Germinal center (tissue), 1 donor: ENCODE results near the gene G2E3.

Experiments used
- DNase-seq: peaks from one replicate; pipeline ENCODE4 v3.0.0; 2012; ENCODE audit warnings: mixed read lengths, low spot score

The G2E3 gene

GRCh38 chr14:30655658-30656057 is 96.7 kb downstream of the G2E3 start:
- DNase-seq: no peak

DNA sequence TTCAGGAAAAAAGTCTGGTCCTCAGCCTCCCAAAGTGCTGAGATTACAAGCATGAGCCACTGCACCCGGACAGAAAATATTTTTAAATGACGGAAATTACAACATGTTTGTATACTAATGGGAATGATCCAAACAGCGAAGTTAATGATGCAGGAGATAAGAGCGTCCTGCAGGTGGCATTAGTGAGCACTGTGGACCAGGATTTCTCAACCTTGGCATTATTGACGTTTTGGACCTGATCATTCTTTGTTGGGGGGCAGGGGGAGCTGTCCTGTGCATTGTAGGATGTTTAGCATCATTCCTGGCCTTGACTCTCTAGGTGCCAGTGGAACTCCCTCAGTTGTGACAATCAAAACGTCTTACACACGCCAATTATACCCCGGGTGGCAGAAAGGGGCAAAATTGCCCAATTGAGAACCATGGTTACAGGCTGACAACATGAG is 97.3 kb downstream of the G2E3 start:
- DNase-seq: peak; percentile 32

DNA sequence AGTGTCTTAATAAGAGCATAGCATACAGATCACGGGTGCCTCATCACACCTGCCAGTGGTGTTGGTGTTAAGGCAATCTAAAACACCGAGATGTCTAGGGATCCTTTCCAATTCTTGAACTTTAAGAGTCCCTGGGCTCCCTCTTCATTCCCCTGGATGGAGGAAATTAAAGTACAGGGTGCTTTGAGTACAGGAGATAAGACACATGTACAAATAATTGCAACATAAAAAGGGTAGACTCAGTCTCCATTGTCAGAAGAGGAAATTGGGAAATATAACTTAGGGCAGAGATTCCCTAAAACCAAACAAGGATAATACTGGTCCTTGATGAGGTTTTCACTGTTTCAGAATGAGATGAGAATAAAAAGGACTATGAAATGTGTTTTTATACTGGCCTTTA is 98.1 kb downstream of the G2E3 start:
- no peak for DNase-seq

GRCh38 chr14:30657606-30658163 is 98.7 kb downstream of the G2E3 start:
- no peak for DNase-seq

DNA sequence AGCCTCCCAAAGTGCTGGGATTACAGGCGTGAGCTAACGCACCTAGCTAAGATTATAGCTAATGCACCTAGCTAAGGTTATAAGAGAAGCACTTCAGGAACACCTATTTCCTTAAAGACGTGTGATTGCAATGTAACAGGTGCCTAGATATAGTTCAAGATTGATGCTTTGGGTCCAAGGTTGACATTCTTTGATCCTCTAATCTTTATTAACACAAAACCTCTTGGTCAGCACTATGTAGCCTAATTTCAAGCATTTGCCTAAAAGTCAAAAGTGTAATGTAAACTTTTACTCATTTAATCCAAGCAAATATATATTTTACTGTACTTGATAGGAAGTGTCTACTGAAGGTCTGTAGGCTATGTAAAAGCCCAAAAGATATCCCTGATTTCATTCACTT is 99.7 kb downstream of the G2E3 start:
- no peak for DNase-seq

DNA sequence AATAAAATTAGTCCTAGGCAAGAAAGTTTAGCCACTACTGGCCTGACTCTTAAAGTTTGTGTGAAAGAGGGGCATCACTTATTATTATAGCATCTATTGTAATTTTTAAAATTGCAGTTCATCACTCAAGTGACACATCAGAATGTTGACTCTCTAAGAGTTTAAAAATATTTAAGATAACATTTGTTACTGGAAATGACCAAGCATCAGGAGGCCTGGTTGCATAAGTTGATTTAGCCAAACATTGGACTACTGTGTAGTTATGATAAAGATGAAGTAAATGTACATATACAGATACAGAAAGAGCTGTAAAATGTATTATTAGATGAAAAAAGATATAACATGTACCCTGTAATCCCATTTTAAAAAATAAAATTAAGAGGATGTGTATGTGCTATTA is 110.6 kb downstream of the G2E3 start:
- no peak for DNase-seq
